ENCODE data around the gene ZNF608.

GRCh38 chr5:124742521-124742920 is 3.9 kb downstream of the ZNF608 start:
- TF ChIP-seq EZH2 (IDR thresholded peaks at IDR 0.05; ENCODE audit: borderline replicate concordance) (no peak), CTCF (IDR thresholded peaks at IDR 0.05; ENCODE audit: poor library complexity) (no peak), EZH2phosphoT487 (IDR thresholded peaks at IDR 0.05; ENCODE audit: low read depth, severe bottlenecking, unreplicated experiment) (no peak)

All from hepatocyte (in vitro differentiated cells).